ENCODE results near the gene HSD17B14.

Gene HSD17B14

DNA sequence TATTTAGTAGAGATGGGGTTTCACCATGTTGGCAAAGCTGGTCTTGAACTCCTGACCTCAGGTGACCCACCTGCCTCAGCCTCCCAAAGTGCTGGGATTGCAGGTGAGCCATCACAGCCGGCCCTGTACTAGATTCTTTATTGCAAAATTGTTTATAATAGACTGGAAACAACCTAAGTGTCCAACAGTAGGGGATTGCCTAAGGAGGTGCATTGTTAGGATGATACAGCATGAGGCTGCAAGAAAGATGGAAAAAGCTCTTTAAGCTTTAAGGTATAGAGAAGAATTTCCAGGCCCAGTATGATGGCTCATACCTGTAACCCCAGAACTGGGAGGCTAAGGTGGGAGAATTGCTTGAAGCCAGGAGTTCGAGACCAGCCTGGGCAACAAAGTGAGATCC, 33.7 kb downstream of the HSD17B14 start:
- no peaks in the 10 kb centered on the region for H3K4me1 ChIP-seq (ENCODE audit: low read length)
- no peak overlapping the region for H3K9ac ChIP-seq (ENCODE audit: low read length)
- no peak overlapping the region for H3K4me3 ChIP-seq (ENCODE audit: low read length)
- no peak overlapping the region for H2AFZ ChIP-seq (ENCODE audit: low read depth, low read length)
- H3K9me3 ChIP-seq (ENCODE audit: insufficient read depth, low read length), result no peaks in the 10 kb centered on the region
- no peak overlapping the region for H3K4me2 ChIP-seq (ENCODE audit: low read length)
- no peaks in the 10 kb centered on the region for H4K20me1 ChIP-seq (ENCODE audit: insufficient read depth, low read length)
- no peaks in the 10 kb centered on the region for H3K27me3 ChIP-seq (ENCODE audit: low read depth, low read length)
- H3K27ac ChIP-seq (ENCODE audit: low read length), result no peak overlapping the region
- H3K36me3 ChIP-seq (replicated peaks; ENCODE audit: low read depth, low read length), result peaks cover 7% of the 10 kb centered on the region
- H3K79me2 ChIP-seq (ENCODE audit: low read length), result no peaks in the 10 kb centered on the region
- no peak for TF ChIP-seq EZH2phosphoT487 (IDR thresholded peaks at IDR 0.05; ENCODE audit: low read depth)
- TF ChIP-seq CTCF (IDR thresholded peaks at IDR 0.05; ENCODE audit: low read depth, low read length), result no peak

GRCh38 chr19:48799358-48800300, 36.7 kb downstream of the HSD17B14 start:
- Histone ChIP-seq H3K9me3 (ENCODE audit: insufficient read depth, low read length) (no peaks in the 10 kb centered on the region), H4K20me1 (ENCODE audit: insufficient read depth, low read length) (no peaks in the 10 kb centered on the region), H3K4me3 (ENCODE audit: low read length) (no peak overlapping the region), H3K27ac (ENCODE audit: low read length) (no peak overlapping the region), H3K4me2 (ENCODE audit: low read length) (no peak overlapping the region), H3K36me3 (replicated peaks; ENCODE audit: low read depth, low read length) (peaks cover 1% of the 10 kb centered on the region), H2AFZ (ENCODE audit: low read depth, low read length) (no peak overlapping the region), H3K27me3 (ENCODE audit: low read depth, low read length) (no peaks in the 10 kb centered on the region), H3K9ac (ENCODE audit: low read length) (no peak overlapping the region), H3K79me2 (ENCODE audit: low read length) (no peaks in the 10 kb centered on the region), H3K4me1 (ENCODE audit: low read length) (peaks cover 4% of the 10 kb centered on the region)
- TF ChIP-seq EZH2phosphoT487 (IDR thresholded peaks at IDR 0.05; ENCODE audit: low read depth) (no peak), CTCF (IDR thresholded peaks at IDR 0.05; ENCODE audit: low read depth, low read length) (no peak)

DNA sequence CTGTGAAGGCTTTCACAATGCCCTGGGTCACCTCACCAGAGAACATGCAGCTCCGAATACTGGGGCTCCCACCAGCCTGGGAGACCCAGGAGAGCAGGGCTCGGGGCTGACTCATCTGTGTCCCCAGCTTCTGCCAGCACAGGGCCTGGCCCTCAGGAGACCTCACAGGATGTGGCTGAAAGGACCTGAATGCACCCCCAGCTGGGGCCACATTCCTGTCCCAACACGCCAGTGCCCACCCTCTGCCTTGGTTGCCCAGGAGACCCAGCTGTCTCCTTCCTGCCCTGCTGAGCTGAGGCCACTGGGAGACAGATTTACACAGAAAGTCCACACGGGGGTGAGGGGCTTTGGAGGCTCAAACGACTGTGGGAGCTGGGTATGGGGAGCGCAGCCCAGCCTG, 37.4 kb downstream of the HSD17B14 start:
- H3K4me3 ChIP-seq (ENCODE audit: low read length), result no peak overlapping the region
- no peak overlapping the region for H2AFZ ChIP-seq (ENCODE audit: low read depth, low read length)
- peaks cover 4% of the 10 kb centered on the region for H3K4me1 ChIP-seq (ENCODE audit: low read length)
- H3K27me3 ChIP-seq (ENCODE audit: low read depth, low read length), result no peaks in the 10 kb centered on the region
- no peaks in the 10 kb centered on the region for H3K36me3 ChIP-seq (replicated peaks; ENCODE audit: low read depth, low read length)
- H3K79me2 ChIP-seq (ENCODE audit: low read length), result no peaks in the 10 kb centered on the region
- H3K9me3 ChIP-seq (ENCODE audit: insufficient read depth, low read length), result no peaks in the 10 kb centered on the region
- no peak overlapping the region for H3K9ac ChIP-seq (ENCODE audit: low read length)
- no peak overlapping the region for H3K27ac ChIP-seq (ENCODE audit: low read length)
- H3K4me2 ChIP-seq (ENCODE audit: low read length), result no peak overlapping the region
- TF ChIP-seq CTCF (IDR thresholded peaks at IDR 0.05; ENCODE audit: low read depth, low read length) (no peak), EZH2phosphoT487 (IDR thresholded peaks at IDR 0.05; ENCODE audit: low read depth) (no peak)
- H4K20me1 ChIP-seq (ENCODE audit: insufficient read depth, low read length), result no peaks in the 10 kb centered on the region

DNA sequence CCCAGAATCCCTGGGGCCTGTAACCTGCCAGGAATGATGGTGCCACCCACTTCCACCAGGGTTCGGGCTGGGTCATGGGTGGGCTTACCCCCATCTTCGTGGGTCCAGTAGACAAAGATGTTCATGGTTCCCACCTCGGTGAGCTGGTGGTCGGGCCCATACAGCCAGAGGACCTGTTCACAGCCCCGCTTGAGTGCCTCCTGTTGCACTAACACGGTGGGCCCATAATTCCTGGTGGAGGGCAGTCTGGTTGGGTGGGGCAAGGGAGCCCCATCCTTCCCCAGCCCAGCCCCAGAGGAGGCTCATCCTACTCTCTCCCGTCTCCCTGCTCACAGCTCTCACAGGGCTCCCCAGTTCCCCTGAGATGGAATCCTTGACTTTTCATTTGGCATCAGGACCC, 39.2 kb downstream of the HSD17B14 start:
- Histone ChIP-seq H3K9ac (ENCODE audit: low read length) (no peak overlapping the region), H4K20me1 (ENCODE audit: insufficient read depth, low read length) (no peaks in the 10 kb centered on the region), H3K36me3 (replicated peaks; ENCODE audit: low read depth, low read length) (no peaks in the 10 kb centered on the region), H3K27me3 (ENCODE audit: low read depth, low read length) (no peaks in the 10 kb centered on the region), H3K4me1 (ENCODE audit: low read length) (peaks cover 4% of the 10 kb centered on the region), H3K4me2 (ENCODE audit: low read length) (no peak overlapping the region), H3K4me3 (ENCODE audit: low read length) (no peak overlapping the region), H3K27ac (ENCODE audit: low read length) (no peak overlapping the region), H2AFZ (ENCODE audit: low read depth, low read length) (no peak overlapping the region), H3K79me2 (ENCODE audit: low read length) (no peaks in the 10 kb centered on the region), H3K9me3 (ENCODE audit: insufficient read depth, low read length) (no peaks in the 10 kb centered on the region)
- TF ChIP-seq EZH2phosphoT487 (IDR thresholded peaks at IDR 0.05; ENCODE audit: low read depth), result no peak
- no peak for TF ChIP-seq CTCF (IDR thresholded peaks at IDR 0.05; ENCODE audit: low read depth, low read length)

Data from OCI-LY3 (cell line).